Limb (tissue), 2 donors: Measurements from ENCODE around the gene FASTK.
"Not testable (repeated sequence)": the region's sequence is repeated elsewhere in the genome, so short reads cannot be mapped to it uniquely, and the experiment has no call there.

Experiments used
- DNase-seq, 2 donors: peaks; one replicate each; pipeline ENCODE4 v3.0.0-alpha.2; 2016; ENCODE audit errors: extremely low spot score in 2 of 2

Gene FASTK

DNA sequence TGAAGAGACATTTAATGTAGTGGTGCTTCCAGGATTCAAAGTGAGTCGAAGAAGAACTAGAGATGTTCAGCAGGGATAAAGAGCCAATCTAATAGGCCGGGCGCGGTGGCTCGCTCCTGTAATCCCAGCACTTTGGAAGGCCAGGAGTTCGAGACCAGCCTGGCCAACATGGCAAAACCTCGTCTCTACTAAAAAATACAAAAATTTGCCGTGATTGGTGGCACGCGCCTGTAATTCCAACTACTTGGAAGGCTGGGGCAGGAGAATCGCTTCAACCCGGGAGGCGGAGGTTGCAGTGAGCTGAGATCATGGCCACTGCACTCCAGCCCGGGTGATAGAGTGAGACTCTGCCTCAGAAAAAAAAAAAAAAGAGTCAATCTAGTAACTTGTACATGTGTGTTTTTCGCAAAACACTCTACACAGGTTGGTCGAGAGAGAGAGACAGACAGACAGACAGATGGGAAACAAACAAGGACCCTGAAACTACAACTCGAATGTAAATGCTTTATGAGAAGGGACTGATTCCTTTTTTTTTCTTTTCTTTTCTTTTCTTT, 51.6 kb downstream of the FASTK start:
- DNase-seq = no peak

DNA sequence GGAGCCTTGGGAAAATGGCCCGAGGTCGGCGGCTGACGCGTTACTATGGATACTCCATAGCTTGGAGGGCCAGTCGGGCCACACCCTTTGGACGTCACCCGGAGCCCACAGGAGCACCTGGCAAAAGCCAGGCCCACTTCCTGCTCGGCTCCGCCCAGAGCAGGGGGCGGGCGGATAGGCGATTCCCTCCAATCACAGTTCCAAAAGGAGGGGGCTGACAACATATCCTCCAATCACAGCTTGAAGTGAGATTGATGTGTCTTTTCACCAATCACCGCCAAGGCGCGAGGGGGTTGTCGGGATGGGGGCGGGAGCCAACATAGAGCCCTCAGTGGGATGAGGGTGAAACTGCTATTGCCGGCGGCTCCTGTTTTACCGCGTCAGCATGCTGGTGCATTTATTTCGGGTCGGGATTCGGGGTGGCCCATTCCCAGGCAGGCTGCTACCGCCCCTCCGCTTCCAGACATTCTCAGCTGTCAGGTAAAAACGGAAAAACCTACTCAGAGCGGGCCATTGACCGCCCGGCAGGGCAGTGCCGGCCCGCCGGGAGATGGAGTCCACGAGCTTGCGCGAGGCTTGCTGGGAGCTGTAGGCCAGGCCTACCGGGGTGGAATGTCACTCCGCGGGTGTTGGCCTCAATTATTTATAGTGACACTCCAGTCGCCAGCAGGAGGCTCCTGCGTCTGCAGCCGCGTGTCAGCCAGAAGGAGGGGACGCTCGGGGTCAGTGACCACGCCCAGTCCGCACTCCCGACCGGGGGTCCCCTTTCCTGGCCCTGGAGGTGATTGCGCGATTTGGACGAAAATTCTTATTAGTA, 52.3 kb downstream of the FASTK start, which contains the start of gene ABCB8:
ABCB8 (plus strand) TSS at position 320 of the 817 bp plus-strand sequence; CDS start at position 386, 66 bp downstream.
- peak; percentile 97 to 99 for DNase-seq

DNA sequence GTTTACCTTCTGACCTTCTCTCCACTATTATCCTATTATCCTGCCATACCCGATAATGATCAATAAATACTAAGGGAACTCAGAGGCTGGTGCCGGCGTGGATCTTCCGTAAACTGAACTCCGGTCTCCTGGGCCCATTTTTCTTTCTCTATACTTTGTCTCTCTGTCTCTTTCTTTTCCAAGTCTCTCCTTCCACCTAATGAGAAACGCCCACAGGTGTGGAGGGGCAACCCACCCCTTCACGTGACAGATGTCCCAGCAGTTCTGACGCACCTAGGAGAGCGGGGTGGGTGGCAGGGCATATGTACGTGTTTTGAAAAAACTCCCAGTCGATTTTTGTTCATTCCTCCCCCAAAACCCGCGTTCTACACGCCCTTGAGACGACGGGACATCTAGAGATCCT, 52.9 kb downstream of the FASTK start:
- DNase-seq = not testable (repeated sequence)

DNA sequence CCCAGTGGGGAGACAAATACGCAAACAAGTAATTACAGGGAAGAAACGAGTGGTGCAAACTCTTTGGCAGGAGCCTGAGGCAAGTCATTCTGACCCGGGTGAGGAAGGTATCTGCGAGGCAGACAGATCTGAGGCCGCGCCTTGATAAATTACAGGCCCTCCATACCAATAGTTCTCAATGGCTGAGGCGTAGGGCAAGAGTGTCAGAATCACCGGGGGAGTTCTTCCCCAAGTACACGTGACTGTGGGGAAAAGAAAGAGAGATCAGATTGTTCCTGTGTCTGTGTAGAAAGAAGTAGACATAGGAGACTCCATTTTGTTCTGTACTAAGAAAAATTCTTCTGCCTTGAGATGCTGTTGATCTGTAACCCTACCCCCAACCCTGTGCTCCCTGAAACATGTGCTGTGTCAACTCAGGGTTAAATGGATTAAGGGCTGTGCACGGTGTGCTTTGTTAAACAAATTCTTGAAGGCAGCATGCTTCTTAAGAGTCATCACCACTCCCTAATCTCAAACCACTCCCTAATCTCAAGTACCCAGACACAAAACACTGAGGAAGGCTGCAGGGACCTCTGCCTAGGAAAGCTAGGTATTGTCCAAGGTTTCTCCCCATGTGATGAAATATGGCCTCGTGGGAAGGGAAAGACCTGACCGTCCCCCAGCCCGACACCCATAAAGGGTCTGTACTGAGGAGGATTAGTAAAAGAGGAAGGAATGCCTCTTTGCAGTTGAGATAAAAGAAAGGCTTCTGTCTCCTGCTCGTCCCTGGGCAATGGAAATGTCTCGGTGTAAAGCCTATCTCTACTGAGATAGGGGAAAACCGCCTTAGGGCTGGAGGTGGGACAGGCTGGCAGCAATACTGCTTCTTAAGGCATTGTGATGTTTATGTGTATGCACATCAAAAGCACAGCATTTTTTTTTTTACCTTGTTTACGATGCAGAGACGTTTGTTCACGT, 53.6 kb downstream of the FASTK start:
- not testable (repeated sequence) for DNase-seq
